GM12878 (cell line): ENCODE data around the gene TBC1D10B. TPM values are rescaled to one million over a fixed set of nuclear protein-coding genes. Genes with fewer than 3 reads are reported as not detected.

Source experiments
- ATAC-seq: fragments of 200-7000 bp; cut with Tn5 transposase; 3 replicates; pipeline ENCODE4 v1.9.1; 2020; ENCODE audit warnings: mild to moderate bottlenecking, moderate library complexity
- BruUV-seq: library from RNA; stranded (reverse); fragments of 400-500 nt; replicated peaks from 2 replicates; lab custom pipeline; 2021; lab: Mats Ljungman, UMichigan
- CTCF ChIA-PET: fragments of 300-600 bp; sonication (Branson Sonifier 250); formaldehyde crosslinking; extraction: SDS; loops from one replicate; lab custom pipeline; 2021; ENCODE audit warnings: inconsistent platforms; lab: Yijun Ruan, JAX
- POLR2A ChIA-PET: fragments of 350-600 bp; formaldehyde crosslinking; extraction: SDS; loops from one replicate; lab custom pipeline; 2021; ENCODE audit warnings: inconsistent platforms; lab: Charles Lee
- RAD21 ChIA-PET: fragments of 300-600 bp; sonication (Branson Sonifier 250); formaldehyde crosslinking; loops from one replicate; lab custom pipeline; 2023; ENCODE audit warnings: antibody characterized with exemption; ENCODE audit not compliant: unreplicated experiment; lab: Charles Lee
- SMC1A ChIA-PET: fragments of 300-600 bp; sonication (Branson Sonifier 250); formaldehyde crosslinking; loops from one replicate; lab custom pipeline; 2023; ENCODE audit not compliant: unreplicated experiment, uncharacterized antibody; lab: Charles Lee
- DNase-seq: peaks from one replicate; pipeline ENCODE4 v3.0.0-alpha.2; 2011; ENCODE audit warnings: low read depth, low spot score
- FAIRE-seq: peaks from 3 replicates; lab custom pipeline; 2011; peaks lifted over from hg19 to GRCh38; lab: Jason Lieb, UNC
- H2AFZ ChIP-seq: 2 replicates; pipeline ENCODE4 v1.6.0; 2011; ENCODE audit warnings: low read depth, low read length, control low read depth; ENCODE audit not compliant: control insufficient read depth
- H3K27ac ChIP-seq: 2 replicates; pipeline ENCODE4 v1.5.1; 2011; ENCODE audit warnings: control low read depth; ENCODE audit not compliant: control insufficient read depth, insufficient read depth
- H3K27me3 ChIP-seq, 2 experiments: replicated peaks in 1 of 2; 2 replicates each; pipeline versions ENCODE4 v1.6.0 to v1.6.1; 2011; ENCODE audit warnings: low read length in 1 of 2; ENCODE audit not compliant: control insufficient read depth in 2 of 2, insufficient read depth in 2 of 2
- H3K36me3 ChIP-seq, 2 experiments: 2 replicates each; pipeline ENCODE4 v1.5.1; 2011; ENCODE audit warnings: low read length in 1 of 2; ENCODE audit not compliant: control insufficient read depth in 2 of 2, insufficient read depth in 2 of 2
- H3K4me1 ChIP-seq: 2 replicates; pipeline ENCODE4 v1.6.1; 2011; ENCODE audit warnings: mild to moderate bottlenecking, low read length, moderate library complexity, mixed read lengths; ENCODE audit not compliant: control insufficient read depth, insufficient read depth
- H3K4me2 ChIP-seq: 2 replicates; pipeline ENCODE4 v1.6.0; 2011; ENCODE audit warnings: control low read depth; ENCODE audit not compliant: control insufficient read depth, insufficient read depth
- H3K4me3 ChIP-seq: fragments of 200-600 bp; sonication (generic); 2 replicates; pipeline ENCODE4 v1.5.1; 2016
- H3K79me2 ChIP-seq: 2 replicates; pipeline ENCODE4 v1.6.0; 2011; ENCODE audit warnings: low read length; ENCODE audit not compliant: control insufficient read depth, insufficient read depth
- H3K9ac ChIP-seq: 2 replicates; pipeline ENCODE4 v1.8.0; 2011; ENCODE audit warnings: low read length, control low read depth, mixed read lengths; ENCODE audit not compliant: control insufficient read depth, insufficient read depth
- H3K9me3 ChIP-seq: replicated peaks from 3 replicates; pipeline ENCODE4 v1.5.1; 2011; ENCODE audit warnings: mild to moderate bottlenecking, low read length; ENCODE audit not compliant: control insufficient read depth, insufficient read depth
- H4K20me1 ChIP-seq: 2 replicates; pipeline ENCODE4 v1.6.0; 2011; ENCODE audit not compliant: control insufficient read depth, insufficient read depth
- CHD1 ChIP-seq: IDR thresholded peaks from 2 replicates; pipeline ENCODE4 v1.6.1; 2012; ENCODE audit warnings: low read depth, low read length, improper control_type of control experiment
- EP300 ChIP-seq, 2 experiments: fragments of 150-350 bp in 1 of 2; IDR thresholded peaks; 2 replicates each; pipeline ENCODE4 v1.6.1; 2011 to 2012; ENCODE audit warnings: low read depth in 2 of 2, low read length in 2 of 2, borderline replicate concordance in 1 of 2, improper control_type of control experiment in 1 of 2, inconsistent platforms in 1 of 2; ENCODE audit not compliant: control insufficient read depth in 1 of 2
- HDAC2 ChIP-seq: fragments of 200-600 bp; sonication (generic); IDR thresholded peaks from 2 replicates; pipeline ENCODE4 v1.6.1; 2017
- IRF4 ChIP-seq: IDR thresholded peaks from 2 replicates; pipeline ENCODE4 v1.6.1; 2011; ENCODE audit warnings: low read depth, low read length
- NR2C2 ChIP-seq: IDR thresholded peaks from 2 replicates; pipeline ENCODE4 v1.6.1; 2011; ENCODE audit warnings: borderline replicate concordance, low read depth; ENCODE audit not compliant: control insufficient read depth, insufficient read length
- SMAD1 ChIP-seq: fragments of 450-650 bp; IDR thresholded peaks from 2 replicates; pipeline ENCODE4 v1.6.1; 2018; ENCODE audit warnings: mild to moderate bottlenecking, low read depth; ENCODE audit not compliant: partially characterized antibody
- SUPT20H ChIP-seq: IDR thresholded peaks from 2 replicates; pipeline ENCODE4 v1.6.1; 2011; ENCODE audit warnings: low read depth, mild to moderate bottlenecking, low read length, moderate library complexity, borderline replicate concordance; ENCODE audit not compliant: control insufficient read depth
- ZZZ3 ChIP-seq: IDR thresholded peaks from 2 replicates; pipeline ENCODE4 v1.6.1; 2011; ENCODE audit warnings: low read depth; ENCODE audit not compliant: control insufficient read depth, insufficient read length
- WGBS: methylation state at CpG from one replicate; pipeline ENCODE4 v1.1.6; 2016; ENCODE audit warnings: low lambda C conversion rate; ENCODE audit not compliant: insufficient replicate concordance, insufficient coverage; ENCODE audit errors: missing lambda C conversion rate; 5-methylcytosine and 5-hydroxymethylcytosine counted together
- in situ Hi-C: fragments of 300-500 bp; cut with MboI; formaldehyde crosslinking; loops from 9 replicates; pipeline ENCODE4 v1.14.3; 2018; ENCODE audit warnings: mixed read lengths
- intact Hi-C: fragments of 100-400 bp; cut with micrococcal nuclease; formaldehyde crosslinking; loops from one replicate; pipeline ENCODE4 v1.14.2; 2022; ENCODE audit not compliant: unreplicated experiment
- polyA plus RNA-seq, 11 experiments: library from polyadenylated mRNA; depleted of rRNA in 4 of 11; unstranded in 6 of 11; stranded (reverse) in 5 of 11; fragments of >200 nt; fragmentation: Nextera tagmentation in 4 of 11; fragmentation: Illumina TruSeq in 1 of 11; extraction: Ambion mirVana in 4 of 11; extraction: Trizol in 1 of 11; gene quantifications; 1 replicate in 1 of 11; 2 replicates in 10 of 11; pipeline versions ENCODE4 v1.2.1 to v1.2.3, GENCODE V29; 2011 to 2016; ENCODE audit warnings: inconsistent platforms in 2 of 11, missing spikeins in 2 of 11, low read depth in 1 of 11
- total RNA-seq, 4 experiments: library from RNA; depleted of rRNA in 3 of 4; stranded (reverse); fragments of >200 nt in 3 of 4; fragmentation: Illumina TruSeq in 1 of 4; extraction: Trizol in 1 of 4; gene quantifications; 2 replicates each; pipeline versions ENCODE4 v1.2.1 to v1.2.3, GENCODE V29; 2013 to 2021
- TF ChIP-seq, protein P1 (sequence below): fragments of 450-650 bp; IDR thresholded peaks from 2 replicates; pipeline ENCODE4 v1.6.1; 2014; ENCODE audit warnings: mild to moderate bottlenecking
- TF ChIP-seq, protein P2 (sequence below), 3 experiments: IDR thresholded peaks in 2 of 3; conservative IDR thresholded peaks in 1 of 3; 2 replicates each; pipeline ENCODE4 v1.5.1; 2011; ENCODE audit warnings: low read depth in 3 of 3, low read length in 3 of 3, mild to moderate bottlenecking in 3 of 3, control low read depth in 2 of 3, moderate library complexity in 2 of 3, inconsistent platforms in 1 of 3, mixed read lengths in 1 of 3; ENCODE audit not compliant: control insufficient read depth in 2 of 3, insufficient read depth in 1 of 3; ENCODE audit errors: extremely low read depth in 1 of 3
- TF ChIP-seq, protein P3 (sequence below): fragments of 450-650 bp; formaldehyde crosslinking; IDR thresholded peaks from 2 replicates; pipeline ENCODE4 v1.4.0; 2020; ENCODE audit warnings: mild to moderate bottlenecking, moderate library complexity

Gene TBC1D10B
- total and polyA plus RNA-seq, 10 of the 15 experiments (the other 5 are each of a cell fraction or from before 2014, with no cell fraction given) = 2.2 to 51.2 (median 11.6) TPM

DNA sequence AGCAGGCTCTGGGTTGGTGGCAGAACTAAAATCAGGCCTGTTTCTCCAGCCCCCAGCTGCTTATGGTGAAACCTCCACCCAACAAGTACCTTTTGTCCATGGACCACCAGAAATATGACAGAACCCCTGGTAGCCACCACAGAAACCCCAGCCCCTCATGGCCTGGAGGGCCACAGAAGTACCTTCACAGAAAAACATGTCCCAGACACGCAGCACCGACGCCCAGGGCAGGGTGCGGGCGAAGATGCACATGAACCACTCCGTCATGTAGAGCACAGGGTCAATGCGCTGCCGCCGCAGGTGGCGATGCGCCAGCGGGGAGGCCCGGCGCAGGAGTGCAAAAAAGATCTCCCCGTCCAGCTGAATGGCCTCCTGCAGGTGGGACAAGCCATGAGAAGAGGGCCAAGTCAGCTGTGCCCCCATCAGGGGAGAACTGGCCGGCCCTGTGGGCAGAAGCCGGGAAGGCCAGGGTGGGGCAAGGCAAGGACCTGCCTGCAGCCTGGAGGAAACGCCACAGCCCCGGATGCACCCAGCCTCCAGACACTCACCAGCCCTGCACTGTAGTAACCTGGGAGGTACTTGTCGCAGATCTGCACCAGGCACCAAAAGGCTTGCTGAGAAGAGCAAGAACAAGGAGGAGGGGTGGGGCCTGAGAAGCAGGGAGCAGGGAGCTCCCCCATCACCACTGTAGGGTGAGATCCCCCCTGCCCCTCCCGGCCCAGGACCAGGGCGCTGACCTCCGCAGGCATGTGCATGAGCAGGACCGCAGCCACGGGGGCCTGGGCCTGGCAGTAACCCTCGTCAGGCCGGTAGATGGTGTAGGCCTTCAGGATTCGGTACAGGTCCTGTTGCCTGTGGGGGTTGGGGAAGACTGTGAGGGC lies 11.1 kb downstream of the TBC1D10B start (continued):
- TF ChIP-seq, protein P1, sequence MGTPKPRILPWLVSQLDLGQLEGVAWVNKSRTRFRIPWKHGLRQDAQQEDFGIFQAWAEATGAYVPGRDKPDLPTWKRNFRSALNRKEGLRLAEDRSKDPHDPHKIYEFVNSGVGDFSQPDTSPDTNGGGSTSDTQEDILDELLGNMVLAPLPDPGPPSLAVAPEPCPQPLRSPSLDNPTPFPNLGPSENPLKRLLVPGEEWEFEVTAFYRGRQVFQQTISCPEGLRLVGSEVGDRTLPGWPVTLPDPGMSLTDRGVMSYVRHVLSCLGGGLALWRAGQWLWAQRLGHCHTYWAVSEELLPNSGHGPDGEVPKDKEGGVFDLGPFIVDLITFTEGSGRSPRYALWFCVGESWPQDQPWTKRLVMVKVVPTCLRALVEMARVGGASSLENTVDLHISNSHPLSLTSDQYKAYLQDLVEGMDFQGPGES = no peak
- TF ChIP-seq, all 136 proteins: peak for 0

DNA sequence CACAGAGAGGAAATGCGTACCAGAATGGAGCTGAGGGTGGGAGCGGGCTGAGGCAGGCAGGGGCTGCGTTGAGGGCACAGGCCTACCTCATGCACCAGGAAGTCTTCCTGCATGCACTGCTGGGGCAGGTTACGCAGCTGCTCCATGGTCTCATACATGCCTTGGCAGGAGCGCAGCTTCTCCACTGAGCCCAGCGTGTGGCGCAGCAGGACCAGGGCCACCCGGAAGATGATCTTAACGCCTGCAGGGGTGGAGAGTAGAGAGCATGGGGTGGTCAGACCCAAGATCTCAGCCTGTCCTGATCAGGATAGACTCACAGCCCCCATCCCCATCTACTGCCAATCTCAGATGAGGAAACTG lies 11.7 kb downstream of the TBC1D10B start:
- ATAC-seq (no peak), FAIRE-seq (no peak), DNase-seq (no peak)
- WGBS = 90% methylated on average over 9 of the region's 9 CpGs
- Histone ChIP-seq H3K27me3 (no peaks in the 10 kb centered on the region), H3K4me2 (no peak overlapping the region), H3K4me3 (no peak overlapping the region), H3K4me1 (peaks cover 16% of the 10 kb centered on the region), H3K9me3 (no peaks in the 10 kb centered on the region), H3K27ac (no peak overlapping the region), H3K36me3 (peaks cover 14 to 20% of the 10 kb centered on the region in 2 experiments), H4K20me1 (no peaks in the 10 kb centered on the region), H3K9ac (no peak overlapping the region), H3K79me2 (peaks cover 18% of the 10 kb centered on the region), H2AFZ (no peak overlapping the region)
- ChIA-PET POLR2A (interaction anchor here (0.5 to 2.2 kb wide), 3 partner anchors 9 to 203 kb away, joined by 4 to 6 read pairs (median 5); no protein-coding TSS in a partner anchor), RAD21 (no interaction called here), CTCF (interaction anchor here (1.3 kb wide), 1 partner anchor 12 kb away, joined by 3 read pairs; no protein-coding TSS in a partner anchor), SMC1A (no interaction called here)
- TF ChIP-seq ZZZ3 (no peak), NR2C2 (no peak), IRF4 (no peak), SUPT20H (no peak), EP300 (IDR thresholded peaks at IDR 0.05; ENCODE audit: borderline replicate concordance in 1 of 2, control insufficient read depth in 1 of 2, low read depth in 2 of 2, low read length in 2 of 2) (no peak), SMAD1 (no peak), CHD1 (no peak), HDAC2 (no peak)
- TF ChIP-seq, protein P2, sequence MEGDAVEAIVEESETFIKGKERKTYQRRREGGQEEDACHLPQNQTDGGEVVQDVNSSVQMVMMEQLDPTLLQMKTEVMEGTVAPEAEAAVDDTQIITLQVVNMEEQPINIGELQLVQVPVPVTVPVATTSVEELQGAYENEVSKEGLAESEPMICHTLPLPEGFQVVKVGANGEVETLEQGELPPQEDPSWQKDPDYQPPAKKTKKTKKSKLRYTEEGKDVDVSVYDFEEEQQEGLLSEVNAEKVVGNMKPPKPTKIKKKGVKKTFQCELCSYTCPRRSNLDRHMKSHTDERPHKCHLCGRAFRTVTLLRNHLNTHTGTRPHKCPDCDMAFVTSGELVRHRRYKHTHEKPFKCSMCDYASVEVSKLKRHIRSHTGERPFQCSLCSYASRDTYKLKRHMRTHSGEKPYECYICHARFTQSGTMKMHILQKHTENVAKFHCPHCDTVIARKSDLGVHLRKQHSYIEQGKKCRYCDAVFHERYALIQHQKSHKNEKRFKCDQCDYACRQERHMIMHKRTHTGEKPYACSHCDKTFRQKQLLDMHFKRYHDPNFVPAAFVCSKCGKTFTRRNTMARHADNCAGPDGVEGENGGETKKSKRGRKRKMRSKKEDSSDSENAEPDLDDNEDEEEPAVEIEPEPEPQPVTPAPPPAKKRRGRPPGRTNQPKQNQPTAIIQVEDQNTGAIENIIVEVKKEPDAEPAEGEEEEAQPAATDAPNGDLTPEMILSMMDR (IDR thresholded peaks at IDR 0.05 in 2 of 3, conservative IDR thresholded peaks at IDR 0.05 in 1 of 3; ENCODE audit: control insufficient read depth in 2 of 3, extremely low read depth in 1 of 3, insufficient read depth in 1 of 3, low read depth in 3 of 3, low read length in 3 of 3) = no peak
- TF ChIP-seq, protein P3, sequence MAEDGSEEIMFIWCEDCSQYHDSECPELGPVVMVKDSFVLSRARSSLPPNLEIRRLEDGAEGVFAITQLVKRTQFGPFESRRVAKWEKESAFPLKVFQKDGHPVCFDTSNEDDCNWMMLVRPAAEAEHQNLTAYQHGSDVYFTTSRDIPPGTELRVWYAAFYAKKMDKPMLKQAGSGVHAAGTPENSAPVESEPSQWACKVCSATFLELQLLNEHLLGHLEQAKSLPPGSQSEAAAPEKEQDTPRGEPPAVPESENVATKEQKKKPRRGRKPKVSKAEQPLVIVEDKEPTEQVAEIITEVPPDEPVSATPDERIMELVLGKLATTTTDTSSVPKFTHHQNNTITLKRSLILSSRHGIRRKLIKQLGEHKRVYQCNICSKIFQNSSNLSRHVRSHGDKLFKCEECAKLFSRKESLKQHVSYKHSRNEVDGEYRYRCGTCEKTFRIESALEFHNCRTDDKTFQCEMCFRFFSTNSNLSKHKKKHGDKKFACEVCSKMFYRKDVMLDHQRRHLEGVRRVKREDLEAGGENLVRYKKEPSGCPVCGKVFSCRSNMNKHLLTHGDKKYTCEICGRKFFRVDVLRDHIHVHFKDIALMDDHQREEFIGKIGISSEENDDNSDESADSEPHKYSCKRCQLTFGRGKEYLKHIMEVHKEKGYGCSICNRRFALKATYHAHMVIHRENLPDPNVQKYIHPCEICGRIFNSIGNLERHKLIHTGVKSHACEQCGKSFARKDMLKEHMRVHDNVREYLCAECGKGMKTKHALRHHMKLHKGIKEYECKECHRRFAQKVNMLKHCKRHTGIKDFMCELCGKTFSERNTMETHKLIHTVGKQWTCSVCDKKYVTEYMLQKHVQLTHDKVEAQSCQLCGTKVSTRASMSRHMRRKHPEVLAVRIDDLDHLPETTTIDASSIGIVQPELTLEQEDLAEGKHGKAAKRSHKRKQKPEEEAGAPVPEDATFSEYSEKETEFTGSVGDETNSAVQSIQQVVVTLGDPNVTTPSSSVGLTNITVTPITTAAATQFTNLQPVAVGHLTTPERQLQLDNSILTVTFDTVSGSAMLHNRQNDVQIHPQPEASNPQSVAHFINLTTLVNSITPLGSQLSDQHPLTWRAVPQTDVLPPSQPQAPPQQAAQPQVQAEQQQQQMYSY (CRISPR knock-in tag) = no peak
- BruUV-seq = no TSS peak
- intact Hi-C loops = loop anchor here (10.0 kb wide), 1 partner anchor 264 kb away; the partner anchor contains the start of genes TBX6 and YPEL3
- in situ Hi-C loops = no loop called here
